GM08714 (cell line): Measurements from ENCODE around the gene WNK2.

Source experiments
- H3K4me3 ChIP-seq: fragments of 200-500 bp; sonication (Bioruptor generic); 2 replicates; pipeline ENCODE4 v1.5.1; 2014; ENCODE audit warnings: mild to moderate bottlenecking, low read length, inconsistent platforms
- ZNF274 ChIP-seq: IDR thresholded peaks from 2 replicates; pipeline ENCODE4 v1.6.1; 2012; ENCODE audit warnings: mild to moderate bottlenecking, low read depth, low read length

The WNK2 gene

DNA sequence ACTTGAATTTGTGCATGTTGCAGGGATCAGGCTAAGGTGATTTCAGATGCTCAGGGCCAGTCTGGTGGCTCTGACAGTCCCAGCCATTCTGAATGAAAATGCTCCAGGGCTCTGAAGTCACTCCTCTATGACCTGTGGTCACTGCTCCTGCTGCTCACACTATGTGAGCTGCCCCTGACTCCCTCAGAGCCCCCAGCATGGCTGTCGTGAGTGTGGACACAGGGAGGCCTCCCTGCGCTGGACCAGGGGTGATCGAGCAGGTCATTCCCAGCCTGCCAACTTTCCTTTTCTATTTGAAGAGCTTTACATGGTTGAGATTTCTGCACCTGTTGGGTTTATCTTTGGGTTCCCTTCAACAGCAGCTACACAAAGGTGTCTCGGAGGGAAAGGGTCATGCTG, 74.5 kb downstream of the WNK2 start:
- no peak for TF ChIP-seq ZNF274

DNA sequence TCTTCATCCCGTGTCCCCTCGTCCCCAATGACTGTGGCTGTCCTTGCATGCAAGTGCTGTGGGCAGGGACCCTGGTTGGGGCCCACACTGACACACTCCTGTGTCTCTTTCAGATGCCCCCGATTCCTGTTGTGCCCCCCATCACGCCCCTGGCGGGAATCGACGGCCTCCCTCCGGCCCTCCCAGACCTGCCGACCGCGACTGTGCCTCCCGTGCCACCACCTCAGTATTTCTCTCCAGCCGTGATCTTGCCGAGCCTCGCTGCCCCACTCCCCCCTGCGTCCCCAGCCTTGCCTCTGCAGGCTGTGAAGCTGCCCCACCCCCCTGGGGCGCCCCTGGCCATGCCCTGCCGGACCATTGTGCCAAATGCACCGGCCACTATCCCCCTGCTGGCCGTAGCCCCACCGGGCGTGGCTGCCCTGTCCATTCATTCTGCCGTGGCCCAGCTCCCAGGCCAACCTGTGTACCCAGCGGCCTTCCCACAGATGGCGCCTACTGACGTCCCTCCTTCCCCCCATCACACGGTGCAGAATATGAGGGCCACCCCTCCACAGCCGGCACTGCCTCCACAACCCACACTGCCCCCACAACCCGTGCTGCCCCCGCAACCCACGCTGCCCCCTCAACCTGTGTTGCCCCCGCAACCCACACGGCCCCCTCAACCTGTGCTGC, 75.0 kb downstream of the WNK2 start:
- H3K4me3 ChIP-seq = no peak overlapping the region
- no peak for TF ChIP-seq ZNF274

More for the DNA sequence above, 74.5 kb downstream of the WNK2 start:
- H3K4me3 ChIP-seq = no peak overlapping the region

GRCh38 chr9:93259490-93260262, 75.7 kb downstream of the WNK2 start:
- TF ChIP-seq ZNF274 = no peak
- no peak overlapping the region for H3K4me3 ChIP-seq

DNA sequence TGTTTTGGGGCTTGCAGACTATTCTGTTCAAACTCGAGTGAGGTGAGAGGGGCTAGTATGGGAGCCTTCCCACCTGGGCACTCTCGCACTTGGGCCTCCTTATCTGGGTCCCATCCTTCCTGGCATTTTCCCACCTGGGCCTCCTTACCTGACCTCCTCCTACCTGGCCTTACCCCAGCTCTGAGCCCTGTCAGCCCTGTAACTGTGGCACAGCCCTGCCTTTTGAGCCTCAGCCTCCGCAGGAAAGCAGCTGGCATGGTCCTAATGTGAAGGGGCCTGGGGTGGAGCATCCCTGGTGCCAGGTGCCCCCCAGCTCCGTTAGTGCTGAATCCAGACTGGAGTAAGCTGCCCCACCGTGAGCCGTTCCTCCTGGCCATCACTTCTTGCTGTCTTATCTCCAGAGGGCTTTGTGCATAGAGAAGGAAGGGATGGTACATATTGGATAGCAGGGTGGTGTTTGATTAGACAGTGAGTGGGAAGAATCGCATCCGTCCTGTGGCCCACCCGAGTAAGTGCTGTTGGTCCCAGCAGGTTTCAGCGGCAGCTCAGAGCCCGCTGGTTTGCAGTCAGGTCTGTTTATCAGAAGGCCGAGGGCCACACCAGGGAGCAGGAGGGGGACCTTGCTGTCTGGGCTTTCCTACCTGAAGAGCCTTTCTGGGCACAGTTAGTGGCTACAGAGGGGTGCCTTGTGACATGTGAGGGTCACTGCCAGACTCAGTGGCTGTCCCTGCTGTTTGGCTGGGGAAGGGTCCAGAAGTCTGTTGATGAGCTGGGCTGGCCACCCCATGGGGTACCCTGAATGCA, 76.5 kb downstream of the WNK2 start:
- no peak for TF ChIP-seq ZNF274
- no peak overlapping the region for H3K4me3 ChIP-seq

DNA sequence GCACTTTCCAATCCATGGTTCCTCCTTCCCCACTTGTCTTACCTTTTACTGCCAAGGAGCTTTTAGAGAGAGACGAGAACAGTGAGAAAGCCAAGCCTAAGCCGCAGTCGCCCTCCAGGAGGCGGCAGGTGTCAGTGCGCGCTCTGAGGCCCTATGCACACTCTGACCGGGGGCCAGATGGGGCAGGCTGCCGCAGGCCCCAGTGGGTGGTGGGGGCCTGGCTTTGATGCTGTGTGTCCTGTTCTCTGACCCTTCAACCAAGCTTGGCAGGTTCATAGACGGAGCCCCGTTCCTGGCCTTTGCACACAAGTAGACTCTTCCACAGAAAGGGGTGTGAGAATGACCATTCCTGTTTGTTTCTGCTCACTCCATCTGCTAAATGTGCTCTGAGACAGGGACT, 77.3 kb downstream of the WNK2 start:
- no peak for TF ChIP-seq ZNF274
- H3K4me3 ChIP-seq = no peak overlapping the region

DNA sequence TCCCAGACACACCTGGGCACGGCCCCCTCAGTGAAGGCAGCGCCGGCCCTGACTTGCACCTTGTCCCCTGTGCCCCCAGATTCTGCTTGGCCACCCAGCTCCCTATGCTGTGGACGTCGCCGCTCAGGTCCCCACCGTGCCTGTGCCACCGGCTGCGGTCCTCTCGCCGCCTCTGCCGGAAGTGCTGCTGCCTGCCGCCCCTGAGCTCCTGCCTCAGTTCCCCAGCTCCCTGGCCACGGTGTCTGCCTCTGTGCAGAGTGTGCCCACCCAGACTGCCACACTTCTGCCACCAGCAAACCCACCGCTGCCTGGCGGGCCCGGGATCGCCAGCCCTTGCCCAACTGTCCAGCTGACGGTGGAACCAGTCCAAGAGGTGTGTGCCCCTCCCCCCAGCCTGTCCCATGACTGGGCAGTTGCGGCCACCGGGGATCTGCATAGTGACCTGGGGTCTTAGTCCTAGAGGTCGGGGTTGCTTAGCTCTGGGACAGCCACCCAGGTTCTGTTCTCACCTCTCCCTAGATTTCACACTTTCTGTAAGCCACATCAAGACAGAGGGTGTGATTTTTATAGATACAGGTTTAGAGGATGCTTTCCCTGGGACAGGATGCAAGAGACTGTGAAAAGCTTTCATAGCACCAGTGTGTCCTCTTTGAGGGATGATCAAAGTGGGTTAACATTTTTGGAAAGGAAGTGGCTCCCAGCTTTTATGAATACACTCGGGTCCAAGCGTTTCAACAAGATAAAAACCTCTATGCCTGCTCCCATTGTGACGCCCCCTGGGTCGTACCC, 78.0 kb downstream of the WNK2 start:
- TF ChIP-seq ZNF274 = no peak
- no peak overlapping the region for H3K4me3 ChIP-seq

- H3K4me3 ChIP-seq = no peak overlapping the region
- TF ChIP-seq ZNF274 = no peak
Measured at GRCh38 chr9:93262537-93263310, 78.8 kb downstream of the WNK2 start.

GRCh38 chr9:93263334-93264229, 79.6 kb downstream of the WNK2 start:
- H3K4me3 ChIP-seq = no peak overlapping the region
- no peak for TF ChIP-seq ZNF274

- no peak overlapping the region for H3K4me3 ChIP-seq
- no peak for TF ChIP-seq ZNF274
Measured at GRCh38 chr9:93264338-93265125, 80.6 kb downstream of the WNK2 start.

DNA sequence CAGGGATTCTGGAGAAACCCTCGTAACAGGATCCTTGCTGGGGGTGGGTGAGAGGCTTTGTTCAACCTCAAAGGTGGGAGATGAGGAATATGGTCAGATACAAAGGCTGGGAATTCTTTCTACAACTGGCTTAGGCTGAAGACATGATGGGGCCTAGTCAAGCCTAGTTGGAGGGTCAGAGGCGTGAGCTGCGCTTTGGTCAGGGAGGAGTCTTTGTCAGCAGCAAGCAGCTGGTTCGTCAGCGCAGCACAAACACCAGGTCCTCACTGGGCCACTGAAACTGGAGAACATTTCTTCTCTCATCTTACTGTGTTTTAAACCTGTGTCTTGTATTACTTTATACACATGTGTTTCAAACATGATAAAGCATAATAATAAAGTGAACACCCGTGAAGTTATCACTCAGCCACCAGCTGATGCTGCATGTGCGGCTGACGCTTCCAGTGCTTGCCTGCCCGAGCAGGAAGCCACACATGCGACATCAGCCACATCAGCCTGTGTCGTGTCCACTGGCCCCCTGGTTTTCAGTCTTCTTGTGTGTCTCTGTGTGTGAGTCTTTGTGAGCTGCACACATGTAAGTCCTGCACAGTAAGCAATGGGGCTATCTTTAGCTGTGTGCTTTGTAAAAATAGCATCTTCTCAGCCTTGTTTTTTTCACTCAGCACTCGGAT, 81.5 kb downstream of the WNK2 start:
- TF ChIP-seq ZNF274 = no peak
- no peak overlapping the region for H3K4me3 ChIP-seq

DNA sequence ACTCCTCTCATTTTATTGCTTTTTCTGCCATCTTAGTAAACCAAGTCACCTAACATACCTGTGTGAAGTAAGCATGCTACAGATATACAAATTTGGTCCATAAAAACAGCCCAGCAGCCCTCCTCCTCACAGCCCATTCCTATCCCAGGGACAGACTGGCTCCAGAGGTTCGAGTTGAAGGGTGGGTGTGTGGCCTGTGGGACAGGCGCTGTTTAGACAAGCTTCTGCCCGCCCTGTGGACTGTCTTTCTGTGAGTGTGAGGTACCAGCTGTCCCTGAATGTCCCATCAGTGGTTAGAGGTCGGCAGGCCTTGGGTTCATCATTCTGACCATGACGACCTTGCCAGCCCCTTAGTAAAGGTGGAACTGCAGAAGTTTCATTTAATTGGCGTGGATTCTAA, 82.0 kb downstream of the WNK2 start:
- TF ChIP-seq ZNF274 = no peak

More for the DNA sequence above, 82.0 kb downstream of the WNK2 start:
- H3K4me3 ChIP-seq = no peak overlapping the region
